UCSD-AML1 (cell line): Measurements from ENCODE around the gene TYRP1.
"Not testable (repeated sequence)": the region's sequence is repeated elsewhere in the genome, so short reads cannot be mapped to it uniquely, and the experiment has no call there.

ENCODE experiments used
- DNase-seq: peaks from one replicate; lab custom pipeline; 2025; ENCODE audit not compliant: unreplicated experiment; lab: John Stamatoyannopoulos, UW

TYRP1 gene, protein sequence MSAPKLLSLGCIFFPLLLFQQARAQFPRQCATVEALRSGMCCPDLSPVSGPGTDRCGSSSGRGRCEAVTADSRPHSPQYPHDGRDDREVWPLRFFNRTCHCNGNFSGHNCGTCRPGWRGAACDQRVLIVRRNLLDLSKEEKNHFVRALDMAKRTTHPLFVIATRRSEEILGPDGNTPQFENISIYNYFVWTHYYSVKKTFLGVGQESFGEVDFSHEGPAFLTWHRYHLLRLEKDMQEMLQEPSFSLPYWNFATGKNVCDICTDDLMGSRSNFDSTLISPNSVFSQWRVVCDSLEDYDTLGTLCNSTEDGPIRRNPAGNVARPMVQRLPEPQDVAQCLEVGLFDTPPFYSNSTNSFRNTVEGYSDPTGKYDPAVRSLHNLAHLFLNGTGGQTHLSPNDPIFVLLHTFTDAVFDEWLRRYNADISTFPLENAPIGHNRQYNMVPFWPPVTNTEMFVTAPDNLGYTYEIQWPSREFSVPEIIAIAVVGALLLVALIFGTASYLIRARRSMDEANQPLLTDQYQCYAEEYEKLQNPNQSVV

DNA sequence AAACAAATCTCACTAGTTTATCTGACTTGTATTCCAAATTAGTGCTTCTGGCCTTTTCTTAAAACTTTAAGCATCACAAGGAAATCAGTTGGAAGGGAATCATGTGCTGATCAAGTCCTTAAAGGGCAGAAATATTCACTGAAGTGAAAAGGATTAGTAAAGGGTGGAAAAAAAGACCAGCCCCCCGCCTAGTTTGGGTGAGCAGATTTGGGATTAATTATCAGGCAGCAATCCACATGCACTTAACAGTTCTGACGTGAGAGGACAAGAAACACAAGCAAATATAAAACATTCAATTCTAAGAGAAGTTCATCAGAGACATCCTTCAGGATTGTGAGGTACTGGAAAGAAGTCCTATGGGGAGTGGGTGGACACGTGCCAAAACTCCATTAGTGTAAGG lies at the start of gene TYRP1:
Gene TYRP1, plus strand, starts transcription at position 245 of the 400 bp plus-strand sequence. CDS start 612 bp downstream, outside the sequence.
- DNase-seq, result no peak

DNA sequence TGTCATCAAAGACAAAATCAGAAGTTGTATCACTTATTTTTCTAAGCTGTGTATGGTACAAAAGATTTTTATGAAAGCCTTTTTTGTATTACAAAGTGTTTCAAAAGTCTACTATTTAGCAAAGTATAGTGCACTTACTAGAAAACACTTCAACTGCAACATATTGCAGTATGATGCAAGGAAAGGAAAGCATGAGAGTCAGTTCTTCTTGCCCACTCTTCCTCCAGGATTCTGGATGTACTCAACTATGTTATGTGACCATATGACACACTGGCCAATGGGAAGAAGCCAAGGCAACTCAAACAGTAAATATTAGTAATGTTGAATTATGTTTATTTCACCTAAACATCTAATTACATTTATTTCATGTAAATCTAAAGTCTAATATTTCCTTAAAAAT lies 49.5 kb upstream of the TYRP1 start:
- no peak for DNase-seq

DNA sequence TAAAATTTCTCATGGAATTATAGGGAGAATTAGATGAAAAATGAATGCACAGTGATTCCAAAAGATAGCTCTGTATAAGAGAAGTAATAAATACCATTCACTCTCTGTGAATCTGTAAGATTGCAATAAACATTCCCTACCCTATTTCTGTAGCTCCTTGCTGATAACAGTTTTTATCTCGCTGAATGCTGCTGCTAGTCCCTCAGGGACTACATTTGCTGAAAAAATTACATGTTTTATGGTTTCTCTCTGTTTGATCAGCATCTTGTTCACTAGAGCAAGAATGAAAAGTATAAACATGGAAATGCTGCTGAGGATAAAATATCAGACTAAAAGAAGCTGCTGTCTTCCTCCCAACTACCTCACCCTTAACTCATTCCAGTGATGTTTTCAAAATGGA lies 44.3 kb upstream of the TYRP1 start:
- no peak for DNase-seq

DNA sequence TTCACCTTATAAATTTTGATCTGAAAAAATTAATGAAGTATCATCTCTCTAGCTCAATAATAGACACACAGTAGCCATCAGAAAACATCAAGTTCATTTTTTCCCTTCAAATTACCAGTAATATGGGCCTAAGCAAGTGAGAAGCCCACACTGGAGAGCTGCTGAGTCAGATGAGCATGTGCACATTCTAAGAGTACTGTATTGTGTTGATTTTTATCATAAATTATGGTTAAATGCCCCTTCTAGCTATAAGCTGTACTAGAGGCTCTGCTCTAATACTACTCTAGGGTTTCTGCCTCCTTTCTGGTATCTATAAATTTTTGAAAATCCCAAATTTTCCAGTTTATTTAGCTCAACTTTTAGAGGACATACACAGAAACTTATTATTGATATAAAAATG lies 42.1 kb upstream of the TYRP1 start:
- DNase-seq, result no peak

DNA sequence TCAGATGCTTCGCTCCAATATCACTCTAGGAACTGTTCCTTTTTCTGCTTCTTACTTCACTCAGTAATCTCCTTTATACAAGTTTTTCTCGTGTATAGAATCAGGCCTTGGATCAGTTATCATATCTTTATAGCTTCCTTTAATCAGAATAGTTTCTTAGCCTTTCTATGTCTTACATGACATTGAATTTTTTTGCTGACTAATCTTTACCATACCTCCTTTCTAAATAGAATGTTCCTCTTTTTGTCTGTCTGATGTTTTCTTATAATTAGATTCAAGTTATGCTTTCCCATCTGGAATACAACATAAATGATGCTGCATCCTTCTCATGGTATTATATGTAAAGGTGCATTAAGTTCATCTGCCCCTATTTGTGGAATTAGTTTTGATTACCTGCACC lies 40.2 kb upstream of the TYRP1 start:
- DNase-seq, result no peak

DNA sequence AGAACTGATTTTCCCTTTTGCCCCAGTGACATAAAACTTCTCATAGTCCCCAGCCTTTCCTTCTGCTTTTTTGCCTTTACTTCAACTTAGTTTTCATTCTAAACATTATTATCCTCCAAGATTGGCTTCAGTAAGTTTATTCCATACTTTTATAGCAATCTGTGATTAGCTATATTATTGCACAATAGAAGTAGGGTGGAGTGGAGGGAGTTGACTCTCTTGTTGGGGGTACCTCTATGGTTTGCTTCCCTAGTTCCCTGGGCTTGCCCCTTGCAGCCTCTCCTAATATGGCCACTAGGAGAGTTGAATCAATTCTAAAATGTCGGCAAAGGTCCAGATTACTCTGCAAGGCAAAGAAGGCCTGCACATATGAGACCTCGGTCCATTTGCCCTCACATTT lies 36.4 kb upstream of the TYRP1 start:
- no peak for DNase-seq

DNA sequence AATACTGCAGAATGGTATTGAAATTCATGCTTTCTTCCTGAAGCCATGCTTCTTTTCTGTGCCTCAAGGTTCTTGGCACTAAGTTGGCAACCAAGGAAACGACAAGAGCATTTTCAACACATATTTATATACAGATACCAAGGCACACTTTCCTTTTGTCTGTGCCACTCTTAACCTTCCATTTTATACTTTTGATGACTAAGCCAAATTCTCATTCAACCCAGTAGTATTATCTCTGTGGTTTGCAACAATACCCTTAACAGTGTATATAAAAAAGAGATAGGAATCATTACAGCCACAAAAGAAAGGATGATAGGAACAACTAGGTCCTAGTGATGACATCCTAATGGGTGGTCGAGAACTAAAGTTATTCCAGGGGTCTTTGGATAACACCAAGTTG lies 36.0 kb upstream of the TYRP1 start:
- DNase-seq, result no peak

DNA sequence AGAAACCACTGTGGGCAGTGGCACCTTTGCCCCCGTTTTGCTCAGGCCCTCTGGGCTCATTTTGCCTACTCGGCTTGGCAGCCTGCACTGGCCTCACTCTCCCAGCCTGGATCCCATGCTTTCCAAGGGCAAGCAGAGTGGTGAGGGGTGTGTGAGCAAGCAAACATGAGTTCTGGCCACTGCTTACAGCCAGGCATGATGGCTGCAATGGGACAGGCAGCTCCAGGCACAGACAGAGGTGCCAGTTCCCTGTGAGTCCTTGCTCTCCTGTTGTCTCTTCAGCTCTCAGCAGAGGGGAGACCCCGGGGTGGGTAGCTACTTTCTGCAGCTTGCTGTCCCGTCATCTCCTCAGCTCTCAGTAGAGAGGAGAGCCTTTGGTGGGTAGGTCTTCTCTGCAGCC lies 35.2 kb upstream of the TYRP1 start:
- no peak for DNase-seq

DNA sequence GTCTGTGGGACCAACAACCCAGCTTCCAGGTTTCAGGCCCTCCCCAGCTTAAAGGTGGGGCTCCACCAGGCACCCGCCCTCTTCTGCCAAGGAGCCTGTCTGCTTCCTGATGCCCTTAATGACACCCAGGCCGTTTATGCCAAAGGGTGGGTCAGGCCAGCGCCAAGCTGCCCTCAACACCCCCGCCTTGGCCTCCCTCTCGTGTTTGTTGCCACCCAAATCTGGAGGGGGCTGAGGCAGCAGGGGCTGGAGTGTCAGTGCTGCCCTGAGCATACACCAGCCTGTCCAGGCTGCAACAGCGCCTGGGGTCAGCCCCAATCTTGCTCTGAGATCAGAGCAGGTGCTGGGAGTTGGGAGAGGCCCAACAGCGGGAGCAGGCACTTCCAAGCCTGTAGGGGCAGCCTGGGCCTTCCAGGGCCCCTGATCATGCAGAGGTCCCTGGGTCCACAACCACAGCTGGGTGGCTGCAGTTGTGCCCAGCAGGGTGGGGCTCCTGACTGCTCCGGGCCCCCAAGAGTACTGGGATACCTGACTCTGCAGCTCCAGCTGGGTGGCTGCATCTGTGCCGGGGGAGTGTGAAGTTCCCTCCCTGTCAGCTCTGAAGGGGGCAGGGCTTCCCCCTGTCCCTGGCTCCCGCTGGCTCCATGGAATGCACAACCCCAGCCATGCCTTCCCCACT lies 34.5 kb upstream of the TYRP1 start:
- DNase-seq, result no peak

DNA sequence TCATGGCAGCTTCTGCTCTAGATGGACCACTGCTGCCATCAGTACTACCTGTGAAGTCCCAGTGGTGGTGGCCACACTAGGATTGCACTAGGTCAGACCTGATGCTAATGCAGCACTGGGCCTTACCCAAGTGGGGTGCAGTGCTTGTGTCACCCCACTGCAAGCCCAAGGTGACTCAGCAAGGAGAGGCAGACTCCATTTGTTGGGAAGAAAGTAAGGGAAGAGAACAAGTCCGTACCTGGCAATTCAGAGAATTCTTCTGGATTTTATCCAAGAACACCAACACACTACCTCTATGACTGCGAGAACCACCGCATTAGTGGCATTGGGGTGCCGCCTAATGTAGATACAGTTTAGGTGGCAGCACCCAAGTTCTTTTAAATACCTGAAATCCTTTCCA lies 34.0 kb upstream of the TYRP1 start:
- DNase-seq, result no peak

DNA sequence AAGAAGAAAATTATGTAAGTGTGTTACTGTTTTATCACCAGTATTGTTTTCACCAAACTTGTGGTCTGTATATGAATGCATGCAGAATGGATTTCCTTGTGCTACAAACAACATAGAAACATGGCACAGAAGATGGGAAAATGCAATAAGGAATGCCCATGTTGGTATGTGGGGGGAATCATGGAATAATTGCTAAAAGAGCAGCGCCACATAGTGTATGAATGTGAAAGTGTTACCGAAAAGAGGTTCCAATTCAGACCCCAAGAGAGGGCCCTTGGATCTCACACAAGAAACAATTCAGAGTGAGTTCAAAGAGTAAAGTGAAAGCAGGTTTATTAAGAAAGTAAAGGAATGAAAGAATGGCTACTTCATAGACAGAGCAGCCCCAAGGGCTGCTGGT lies 26.4 kb upstream of the TYRP1 start:
- DNase-seq, result no peak

DNA sequence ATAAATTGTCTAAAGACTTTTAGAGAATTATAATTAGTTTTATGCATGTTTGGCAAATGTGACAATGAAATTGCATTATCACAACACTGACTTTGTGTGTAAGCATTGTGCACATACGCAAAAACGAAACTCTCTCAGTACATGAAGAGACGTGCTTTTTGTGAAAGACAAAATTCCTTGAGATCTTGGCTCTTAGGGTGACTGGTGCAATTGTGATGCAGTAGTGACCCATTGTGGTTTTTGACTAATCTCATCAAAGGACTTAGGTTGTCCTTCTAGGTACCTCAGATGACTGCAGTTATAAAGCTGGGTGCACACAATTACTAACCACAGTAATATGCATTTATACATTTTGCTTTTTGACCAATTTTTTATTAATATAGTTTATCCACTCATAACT lies 25.3 kb upstream of the TYRP1 start:
- DNase-seq, result no peak

DNA sequence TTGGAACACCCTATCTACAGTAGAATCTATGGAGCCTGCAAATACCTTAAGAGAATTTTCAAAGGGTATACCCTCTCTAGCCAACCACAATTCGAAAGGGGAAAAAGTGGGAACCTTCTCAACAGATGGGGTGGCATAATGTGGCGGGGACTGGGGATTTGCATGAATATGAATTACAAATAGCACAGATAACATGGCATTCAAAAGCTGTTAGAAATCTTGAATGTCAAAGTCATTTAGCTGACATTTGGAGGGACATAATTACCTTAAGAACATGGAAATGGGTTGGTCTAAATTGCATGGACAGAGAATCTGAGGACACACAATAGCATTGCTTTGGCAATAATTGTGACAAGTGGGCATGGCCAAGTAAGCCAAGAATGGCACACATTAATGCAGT lies 23.2 kb upstream of the TYRP1 start:
- no peak for DNase-seq

DNA sequence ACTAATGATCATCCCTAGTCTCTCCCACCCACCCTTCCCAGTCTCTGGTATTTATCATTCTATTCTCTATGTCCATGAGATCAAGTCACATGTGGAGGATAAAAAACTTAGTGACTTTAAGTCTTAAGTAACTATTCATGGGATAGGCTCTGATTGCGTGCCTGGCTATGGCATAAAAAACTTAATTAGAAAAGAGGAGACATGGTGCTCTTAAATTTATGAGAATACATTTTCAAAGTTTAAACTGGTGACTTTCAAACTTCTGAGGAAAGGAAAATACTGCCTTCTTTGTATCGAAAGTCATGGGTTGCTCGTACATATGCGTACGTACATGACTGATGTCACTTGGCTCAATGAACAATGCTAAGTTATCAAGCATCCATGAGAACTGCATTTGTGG lies 18.2 kb upstream of the TYRP1 start:
- DNase-seq, result no peak

DNA sequence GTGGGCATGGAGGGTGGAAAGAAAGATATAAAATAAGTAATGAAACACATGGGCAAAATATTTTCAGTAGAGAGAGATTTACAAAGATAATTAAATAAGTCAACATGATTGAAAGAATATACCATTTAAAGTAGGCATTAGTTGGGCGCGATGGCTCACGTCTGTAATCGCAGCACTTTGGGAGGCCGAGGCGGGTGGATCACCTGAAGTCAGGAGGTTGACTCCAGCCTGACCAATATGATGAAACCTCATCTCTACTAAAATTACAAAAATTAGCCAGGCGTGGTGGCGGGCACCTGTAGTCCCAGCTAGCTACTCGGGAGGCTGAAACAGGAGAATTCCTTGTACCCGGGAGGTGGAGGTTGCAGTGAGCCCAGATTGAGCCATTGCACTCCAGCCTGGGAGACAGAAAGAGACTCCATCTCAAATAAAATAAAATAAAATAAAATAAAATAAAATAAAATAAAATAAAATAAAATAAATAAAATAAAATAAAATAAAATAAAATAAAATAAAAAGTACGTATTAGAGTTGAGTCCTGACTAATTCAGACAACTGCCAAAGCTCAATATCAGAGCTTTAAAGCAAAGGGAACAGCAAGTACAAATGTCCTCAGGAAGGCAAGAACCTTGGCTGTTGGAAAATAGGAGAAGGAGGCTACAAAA lies 15.6 kb upstream of the TYRP1 start:
- DNase-seq, result not testable (repeated sequence)

DNA sequence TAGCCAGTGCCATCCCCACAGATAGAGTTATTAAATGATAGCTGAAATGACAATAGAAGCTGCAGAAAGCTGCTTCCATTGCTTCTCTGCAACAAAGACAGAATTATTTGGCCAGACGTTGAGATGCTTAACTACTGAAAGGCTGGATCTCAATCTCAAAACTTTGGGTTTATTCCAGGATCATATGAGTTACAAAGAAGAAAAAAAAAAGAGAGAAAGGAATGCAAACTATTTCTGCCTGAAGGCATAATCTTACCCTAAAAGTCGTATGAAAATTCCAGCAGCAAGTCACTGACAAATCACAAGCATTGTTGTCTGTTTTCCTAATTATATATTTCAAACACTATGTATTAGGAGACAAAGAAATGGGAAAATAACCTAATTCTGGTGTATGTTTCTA lies 12.8 kb upstream of the TYRP1 start:
- DNase-seq, result no peak

DNA sequence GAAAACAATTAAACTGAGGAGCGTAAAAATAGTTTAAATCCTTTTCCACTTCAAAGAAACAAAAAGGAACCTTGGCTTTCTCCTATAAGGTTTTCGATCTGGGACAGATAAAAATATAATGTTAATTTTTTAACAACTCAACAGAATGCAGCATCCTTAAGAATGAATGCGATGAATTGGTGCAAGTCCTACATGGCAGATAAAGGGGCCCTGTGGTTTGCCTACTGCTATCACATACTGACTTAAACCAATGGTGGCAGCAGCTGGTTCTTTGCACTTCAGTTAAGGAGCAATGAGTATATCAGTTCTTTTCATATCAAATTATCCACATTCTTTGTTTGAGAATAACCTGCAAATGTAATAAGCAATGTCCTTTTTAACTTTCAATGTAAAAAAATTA lies 12.4 kb upstream of the TYRP1 start:
- DNase-seq, result no peak

DNA sequence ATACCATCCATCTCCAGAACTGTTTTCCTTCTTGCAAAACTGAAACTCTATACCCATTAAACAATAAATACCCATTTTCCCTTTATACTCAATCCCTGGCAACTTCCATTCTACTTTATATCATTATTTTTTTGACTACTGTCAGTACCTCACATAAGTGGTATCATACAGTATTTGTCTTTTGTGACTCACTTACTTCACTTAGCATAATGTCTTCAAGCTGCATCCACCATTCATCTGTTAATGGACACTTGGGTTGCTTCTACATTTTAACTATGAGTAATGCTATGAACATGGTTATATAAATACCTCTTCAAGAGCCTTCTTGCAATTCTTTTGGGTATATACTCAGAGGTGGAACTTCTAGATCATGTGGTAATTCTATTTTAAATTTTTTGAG lies 11.6 kb upstream of the TYRP1 start:
- DNase-seq, result no peak

DNA sequence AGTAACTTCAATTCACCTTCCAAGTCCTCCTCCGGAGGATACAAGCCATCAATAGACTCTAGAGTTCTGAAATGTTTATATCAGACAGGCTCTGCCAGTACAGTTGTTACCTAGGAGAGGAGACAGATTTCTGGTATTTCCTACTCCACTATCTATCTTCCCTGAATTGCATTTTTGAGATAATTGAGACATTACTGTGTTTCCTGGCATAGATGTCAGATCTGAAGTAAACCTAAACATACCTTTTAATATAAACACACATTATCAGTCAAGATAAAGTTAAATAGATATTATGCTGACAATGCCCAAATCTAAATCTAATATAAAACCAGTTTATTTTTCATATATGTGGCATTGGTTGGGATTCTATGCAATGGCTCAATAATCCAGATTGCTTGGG lies 8.2 kb upstream of the TYRP1 start:
- DNase-seq, result no peak

DNA sequence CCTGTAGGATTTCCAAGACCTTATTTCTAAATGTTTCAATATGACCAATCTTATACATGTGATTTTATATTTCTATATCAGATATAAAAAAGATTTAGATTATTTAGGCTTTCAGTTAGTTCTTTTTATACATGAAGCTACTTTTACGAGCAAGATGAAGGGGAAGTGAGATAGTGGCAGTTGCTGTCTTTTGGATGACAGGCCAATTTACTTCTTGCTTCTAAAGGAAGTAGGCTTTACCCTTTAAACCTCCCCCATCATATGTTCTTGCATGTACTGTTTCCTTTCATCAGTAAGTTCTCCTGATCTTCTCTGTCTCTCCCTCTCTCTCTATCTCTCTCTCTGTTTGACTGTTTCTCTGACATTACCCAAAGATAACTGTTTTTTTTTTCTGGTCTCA lies 4.0 kb upstream of the TYRP1 start:
- no peak for DNase-seq

DNA sequence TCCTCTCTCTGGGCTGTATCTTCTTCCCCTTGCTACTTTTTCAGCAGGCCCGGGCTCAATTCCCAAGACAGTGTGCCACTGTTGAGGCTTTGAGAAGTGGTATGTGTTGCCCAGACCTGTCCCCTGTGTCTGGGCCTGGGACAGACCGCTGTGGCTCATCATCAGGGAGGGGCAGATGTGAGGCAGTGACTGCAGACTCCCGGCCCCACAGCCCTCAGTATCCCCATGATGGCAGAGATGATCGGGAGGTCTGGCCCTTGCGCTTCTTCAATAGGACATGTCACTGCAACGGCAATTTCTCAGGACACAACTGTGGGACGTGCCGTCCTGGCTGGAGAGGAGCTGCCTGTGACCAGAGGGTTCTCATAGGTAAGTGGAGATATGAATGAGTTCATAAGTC lies 828 bp downstream of the TYRP1 start:
- no peak for DNase-seq

DNA sequence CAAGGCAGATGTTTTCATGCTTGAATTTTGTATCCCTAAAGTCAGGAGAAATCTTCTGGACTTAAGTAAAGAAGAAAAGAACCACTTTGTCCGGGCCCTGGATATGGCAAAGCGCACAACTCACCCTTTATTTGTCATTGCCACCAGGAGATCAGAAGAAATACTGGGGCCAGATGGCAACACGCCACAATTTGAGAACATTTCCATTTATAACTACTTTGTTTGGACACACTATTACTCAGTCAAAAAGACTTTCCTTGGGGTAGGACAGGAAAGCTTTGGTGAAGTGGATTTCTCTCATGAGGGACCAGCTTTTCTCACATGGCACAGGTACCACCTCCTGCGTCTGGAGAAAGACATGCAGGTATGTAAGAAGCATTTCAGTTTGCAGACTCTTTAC lies 2.3 kb downstream of the TYRP1 start:
- DNase-seq, result no peak
